Measurements from ENCODE around the gene TECR. TPM values are rescaled to one million over a fixed set of nuclear protein-coding genes. Genes with fewer than 3 reads are reported as not detected.

The TECR gene
- total RNA-seq, 1 experiment from 2014 or later: 145 TPM

- intact Hi-C loops (cut with micrococcal nuclease): no loop called here
- Histone ChIP-seq H4K20me1 (ENCODE audit: low read length) (no peaks in the 10 kb centered on the region), H3K4me3 (ENCODE audit: low read length) (no peak overlapping the region), H3K9me2 (replicated peaks; ENCODE audit: low read length) (no peaks in the 10 kb centered on the region), H3K27me3 (ENCODE audit: low read length) (no peaks in the 10 kb centered on the region), H3K9ac (ENCODE audit: low read length) (no peak overlapping the region), H3K27ac (ENCODE audit: low read length) (no peak overlapping the region), H3K4me1 (ENCODE audit: insufficient read depth, low read length) (no peaks in the 10 kb centered on the region), H3F3A (ENCODE audit: low read length, unreplicated experiment) (no peaks in the 10 kb centered on the region), H3K36me3 (ENCODE audit: low read depth, low read length) (peaks cover 4% of the 10 kb centered on the region; the same call in 1 of the 2 replicates), H3K79me2 (ENCODE audit: low read length) (peaks cover 70% of the 10 kb centered on the region), H3K4me2 (ENCODE audit: low read length) (no peak overlapping the region), H2AFZ (ENCODE audit: low read length) (no peak overlapping the region), H3K9me3 (ENCODE audit: low read length) (no peaks in the 10 kb centered on the region)
- POLR2A ChIA-PET (ENCODE audit: unreplicated experiment): interaction anchor here (0.7 kb wide), 1 partner anchor 13 kb away, joined by 3 read pairs; no protein-coding TSS in a partner anchor
- 0 out of 2 replicates have a peak, but pooled peaks have one; percentile 29 for ATAC-seq
- peak; percentile 30 for DNase-seq
- TF ChIP-seq CTCF (conservative IDR thresholded peaks at IDR 0.05; ENCODE audit: low read depth, low read length) (no peak), EZH2 (IDR thresholded peaks at IDR 0.05; ENCODE audit: low read length, unreplicated experiment) (no peak), EZH2phosphoT487 (IDR thresholded peaks at IDR 0.05; ENCODE audit: borderline replicate concordance, low read length) (no peak)
- no TSS peak for BruUV-seq (replicated peaks)
- CTCF ChIA-PET: no interaction called here
Observed at GRCh38 chr19:14544047-14544446, 14.7 kb downstream of the TECR start.

GRCh38 chr19:14544977-14545715 lies 15.8 kb downstream of the TECR start:
- Histone ChIP-seq H3K9me3 (ENCODE audit: low read length) (no peaks in the 10 kb centered on the region), H3K9me2 (replicated peaks; ENCODE audit: low read length) (no peaks in the 10 kb centered on the region), H3K27ac (ENCODE audit: low read length) (no peak overlapping the region), H3F3A (ENCODE audit: low read length, unreplicated experiment) (no peaks in the 10 kb centered on the region), H3K27me3 (ENCODE audit: low read length) (no peaks in the 10 kb centered on the region), H2AFZ (ENCODE audit: low read length) (no peak overlapping the region), H3K4me3 (ENCODE audit: low read length) (no peak overlapping the region), H3K4me1 (ENCODE audit: insufficient read depth, low read length) (peaks cover 3% of the 10 kb centered on the region), H3K79me2 (ENCODE audit: low read length) (peaks cover 67% of the 10 kb centered on the region), H4K20me1 (ENCODE audit: low read length) (no peaks in the 10 kb centered on the region), H3K36me3 (ENCODE audit: low read depth, low read length) (no peaks in the 10 kb centered on the region; the same call in 1 of the 2 replicates), H3K9ac (ENCODE audit: low read length) (no peak overlapping the region), H3K4me2 (ENCODE audit: low read length) (no peak overlapping the region)
- no peak for DNase-seq
- ATAC-seq: no peak
- ChIA-PET POLR2A (ENCODE audit: unreplicated experiment) (no interaction called here), CTCF (no interaction called here)
- intact Hi-C loops (cut with micrococcal nuclease): no loop called here
- TF ChIP-seq CTCF (conservative IDR thresholded peaks at IDR 0.05; ENCODE audit: low read depth, low read length) (no peak), EZH2 (IDR thresholded peaks at IDR 0.05; ENCODE audit: low read length, unreplicated experiment) (no peak), EZH2phosphoT487 (IDR thresholded peaks at IDR 0.05; ENCODE audit: borderline replicate concordance, low read length) (no peak)
- no TSS peak for BruUV-seq (replicated peaks)

GRCh38 chr19:14545716-14546082 lies 16.3 kb downstream of the TECR start:
- Histone ChIP-seq H3F3A (ENCODE audit: low read length, unreplicated experiment) (no peaks in the 10 kb centered on the region), H3K4me3 (ENCODE audit: low read length) (no peak overlapping the region), H3K4me2 (ENCODE audit: low read length) (no peak overlapping the region), H3K9me3 (ENCODE audit: low read length) (no peaks in the 10 kb centered on the region), H3K36me3 (ENCODE audit: low read depth, low read length) (no peaks in the 10 kb centered on the region; the same call in 1 of the 2 replicates), H3K9ac (ENCODE audit: low read length) (no peak overlapping the region), H4K20me1 (ENCODE audit: low read length) (no peaks in the 10 kb centered on the region), H3K27ac (ENCODE audit: low read length) (no peak overlapping the region), H3K9me2 (replicated peaks; ENCODE audit: low read length) (no peaks in the 10 kb centered on the region), H2AFZ (ENCODE audit: low read length) (no peak overlapping the region), H3K27me3 (ENCODE audit: low read length) (no peaks in the 10 kb centered on the region), H3K79me2 (ENCODE audit: low read length) (peaks cover 66% of the 10 kb centered on the region), H3K4me1 (ENCODE audit: insufficient read depth, low read length) (peaks cover 9% of the 10 kb centered on the region)
- intact Hi-C loops (cut with micrococcal nuclease): no loop called here
- DNase-seq (no peak), ATAC-seq (no peak)
- ChIA-PET POLR2A (ENCODE audit: unreplicated experiment) (no interaction called here), CTCF (no interaction called here)
- TF ChIP-seq EZH2phosphoT487 (IDR thresholded peaks at IDR 0.05; ENCODE audit: borderline replicate concordance, low read length): no peak
- BruUV-seq (replicated peaks): no TSS peak
